Adipose tissue (tissue), 3 donors: ENCODE data around the gene CSNK1G1. TPM values are rescaled to one million over a fixed set of nuclear protein-coding genes. Genes with fewer than 3 reads are reported as not detected.
"Not testable (repeated sequence)": the region's sequence is repeated elsewhere in the genome, so short reads cannot be mapped to it uniquely, and the experiment has no call there.

Experiments used
- H3K27ac ChIP-seq: one replicate; pipeline ENCODE4 v1.5.1; 2013; ENCODE audit warnings: low read depth, low read length
- WGBS, 3 donors: extraction: QIAGEN DNeasy Blood & Tissue Kit; methylation state at CpG; one replicate each; pipeline ENCODE4 v1.1.7; 2013; 5-methylcytosine and 5-hydroxymethylcytosine counted together
- polyA plus RNA-seq, 3 donors: library from polyadenylated mRNA; stranded (reverse); fragments of 200-250 nt; gene quantifications; one replicate each; pipeline ENCODE4 v1.2.3, GENCODE V29; 2013
- donor health status: healthy with polysubstance abuse.
- donor health status: Bipolar disorder and iron deficiency.
- donor health status: healthy.

CSNK1G1 gene
- polyA plus RNA-seq, 3 donors: 2.3 to 4.8 (median 2.9) TPM

GRCh38 chr15:64131547-64131946 lies 224.4 kb downstream of the CSNK1G1 start:
- no peak overlapping the region for H3K27ac ChIP-seq
- WGBS, 3 donors: 93 to 99% (median 96%) methylated on average over 7 of the region's 7 CpGs

GRCh38 chr15:64130159-64130558 lies 225.8 kb downstream of the CSNK1G1 start:
- WGBS, 3 donors: 95 to 98% (median 97%) methylated on average over 3 of the region's 3 CpGs
- H3K27ac ChIP-seq: no peak overlapping the region

GRCh38 chr15:64127521-64128270 lies 228.3 kb downstream of the CSNK1G1 start:
- WGBS, 3 donors: 81 to 86% (median 86%) methylated on average over 6 of the region's 6 CpGs
- H3K27ac ChIP-seq: no peak overlapping the region

GRCh38 chr15:64125978-64126377 lies 230.0 kb downstream of the CSNK1G1 start:
- H3K27ac ChIP-seq: no peak overlapping the region
- 76 to 88% (median 77%) methylated on average over 3 of the region's 3 CpGs for WGBS, 3 donors

GRCh38 chr15:64122936-64123351 lies 233.0 kb downstream of the CSNK1G1 start:
- WGBS, 3 donors: 91 to 95% (median 94%) methylated on average over 3 of the region's 3 CpGs
- no peak overlapping the region for H3K27ac ChIP-seq

GRCh38 chr15:64122444-64122843 lies 233.5 kb downstream of the CSNK1G1 start:
- no peak overlapping the region for H3K27ac ChIP-seq
- 75 to 100% (median 88%) methylated on average over 1 of the region's 1 CpG for WGBS, 3 donors

GRCh38 chr15:64121614-64122013 lies 234.4 kb downstream of the CSNK1G1 start:
- 87 to 92% (median 91%) methylated on average over 4 of the region's 4 CpGs for WGBS, 3 donors
- no peak overlapping the region for H3K27ac ChIP-seq

- H3K27ac ChIP-seq: not testable (repeated sequence)
- 95 to 100% (median 97%) methylated on average over 2 of the region's 2 CpGs for WGBS, 3 donors
Observed at GRCh38 chr15:64120322-64120721, 235.7 kb downstream of the CSNK1G1 start.

- 68 to 97% (median 93%) methylated on average over 5 of the region's 5 CpGs for WGBS, 3 donors
- H3K27ac ChIP-seq: no peak overlapping the region
Observed at GRCh38 chr15:64117759-64118487, 238.1 kb downstream of the CSNK1G1 start.

Other genes with a start within 250 kb of the CSNK1G1 start
- 1 to 10 TPM in 2 of 3 donors, under 1 TPM in 1; 0.90 to 1.9 (median 1.6) TPM for gene SNX22, start 204.4 kb downstream of the CSNK1G1 start, polyA plus RNA-seq
- gene PPIB, start 193.2 kb downstream of the CSNK1G1 start, polyA plus RNA-seq: 100 to 1,000 TPM; 392 to 563 (median 563) TPM
- gene PCLAF, start 25.3 kb upstream of the CSNK1G1 start, polyA plus RNA-seq: 1 to 10 TPM; 1.0 to 1.9 (median 1.6) TPM
- gene TRIP4, start 31.7 kb upstream of the CSNK1G1 start, polyA plus RNA-seq: 10 to 100 TPM; 15.1 to 33.0 (median 15.5) TPM
- gene ZNF609, start 104.4 kb upstream of the CSNK1G1 start, polyA plus RNA-seq: 1 to 10 TPM; 3.5 to 9.8 (median 7.9) TPM